GM12864 (cell line): ENCODE measurements around the gene MYLK4.

Source experiments
- DNase-seq: peaks from one replicate; pipeline ENCODE4 v3.0.0-alpha.2; 2011; ENCODE audit warnings: low read depth
- H3K4me3 ChIP-seq: 2 replicates; pipeline ENCODE4 v1.5.1; 2011; ENCODE audit warnings: mild to moderate bottlenecking, low read depth, low read length, control low read depth
- TF ChIP-seq, protein P1 (sequence below): IDR thresholded peaks from 2 replicates; pipeline ENCODE4 v1.5.1; 2011; ENCODE audit warnings: low read depth, mild to moderate bottlenecking, moderate library complexity, low read length, control low read depth, inconsistent platforms; ENCODE audit errors: missing control alignments

Gene MYLK4

GRCh38 chr6:2780102-2780737 is 29.5 kb upstream of the MYLK4 start:
- TF ChIP-seq, protein P1, sequence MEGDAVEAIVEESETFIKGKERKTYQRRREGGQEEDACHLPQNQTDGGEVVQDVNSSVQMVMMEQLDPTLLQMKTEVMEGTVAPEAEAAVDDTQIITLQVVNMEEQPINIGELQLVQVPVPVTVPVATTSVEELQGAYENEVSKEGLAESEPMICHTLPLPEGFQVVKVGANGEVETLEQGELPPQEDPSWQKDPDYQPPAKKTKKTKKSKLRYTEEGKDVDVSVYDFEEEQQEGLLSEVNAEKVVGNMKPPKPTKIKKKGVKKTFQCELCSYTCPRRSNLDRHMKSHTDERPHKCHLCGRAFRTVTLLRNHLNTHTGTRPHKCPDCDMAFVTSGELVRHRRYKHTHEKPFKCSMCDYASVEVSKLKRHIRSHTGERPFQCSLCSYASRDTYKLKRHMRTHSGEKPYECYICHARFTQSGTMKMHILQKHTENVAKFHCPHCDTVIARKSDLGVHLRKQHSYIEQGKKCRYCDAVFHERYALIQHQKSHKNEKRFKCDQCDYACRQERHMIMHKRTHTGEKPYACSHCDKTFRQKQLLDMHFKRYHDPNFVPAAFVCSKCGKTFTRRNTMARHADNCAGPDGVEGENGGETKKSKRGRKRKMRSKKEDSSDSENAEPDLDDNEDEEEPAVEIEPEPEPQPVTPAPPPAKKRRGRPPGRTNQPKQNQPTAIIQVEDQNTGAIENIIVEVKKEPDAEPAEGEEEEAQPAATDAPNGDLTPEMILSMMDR = no peak
- DNase-seq = no peak
- no peak overlapping the region for H3K4me3 ChIP-seq

DNA sequence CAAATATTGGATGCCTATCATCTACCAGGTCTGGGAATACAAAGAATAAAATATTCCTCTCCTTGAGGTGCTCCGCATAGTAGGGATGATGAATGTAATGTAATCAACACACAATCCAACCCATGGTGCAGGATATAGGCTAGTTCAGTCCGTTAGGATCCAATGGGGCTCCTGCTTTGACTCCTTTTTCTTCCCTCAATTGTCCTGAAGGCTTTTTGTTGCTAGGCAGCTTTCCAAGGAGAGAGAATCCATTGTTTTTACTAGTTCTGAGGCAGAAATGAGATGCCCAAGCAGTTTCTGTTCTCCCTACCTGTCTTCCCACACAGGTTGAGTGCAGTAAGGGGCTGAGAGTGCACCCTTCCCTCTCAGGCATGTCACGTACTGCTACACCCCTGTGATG is 26.5 kb upstream of the MYLK4 start:
- no peak for DNase-seq
- TF ChIP-seq, protein P1 = no peak
- no peak overlapping the region for H3K4me3 ChIP-seq

GRCh38 chr6:2775003-2775402 is 24.3 kb upstream of the MYLK4 start:
- TF ChIP-seq, protein P1 = no peak
- no peak for DNase-seq
- H3K4me3 ChIP-seq = no peak overlapping the region

DNA sequence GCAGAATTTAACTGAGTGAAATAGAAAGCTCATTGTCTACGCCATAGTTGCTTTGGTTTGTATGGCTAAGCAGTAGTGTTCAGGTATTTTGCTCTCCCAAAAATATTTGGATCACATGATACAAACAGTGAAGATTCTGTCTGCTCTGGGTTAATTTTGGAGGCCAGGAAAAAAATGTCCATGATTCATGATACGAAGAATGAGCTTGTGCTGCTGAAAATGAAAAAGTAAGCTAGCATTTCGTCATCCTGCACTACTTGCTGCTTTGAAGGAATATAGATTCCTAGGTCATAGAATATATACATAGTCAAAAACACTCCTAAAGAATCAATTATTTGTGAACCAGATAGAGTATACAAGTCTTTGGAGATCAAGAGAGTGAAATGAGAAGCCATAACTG is 22.7 kb upstream of the MYLK4 start:
- H3K4me3 ChIP-seq = no peak overlapping the region
- no peak for DNase-seq
- TF ChIP-seq, protein P1 = no peak

GRCh38 chr6:2772840-2773239 is 22.1 kb upstream of the MYLK4 start:
- TF ChIP-seq, protein P1 = no peak
- no peak for DNase-seq
- no peak overlapping the region for H3K4me3 ChIP-seq

GRCh38 chr6:2771079-2771478 is 20.4 kb upstream of the MYLK4 start:
- no peak for DNase-seq
- TF ChIP-seq, protein P1 = no peak
- no peak overlapping the region for H3K4me3 ChIP-seq

GRCh38 chr6:2770171-2770570 is 19.4 kb upstream of the MYLK4 start:
- H3K4me3 ChIP-seq = no peak overlapping the region
- DNase-seq = no peak
- TF ChIP-seq, protein P1 = no peak
